ENCODE results near the gene LPP.
"Not testable (repeated sequence)": the region's sequence is repeated elsewhere in the genome, so short reads cannot be mapped to it uniquely, and the experiment has no call there.

Gene LPP

DNA sequence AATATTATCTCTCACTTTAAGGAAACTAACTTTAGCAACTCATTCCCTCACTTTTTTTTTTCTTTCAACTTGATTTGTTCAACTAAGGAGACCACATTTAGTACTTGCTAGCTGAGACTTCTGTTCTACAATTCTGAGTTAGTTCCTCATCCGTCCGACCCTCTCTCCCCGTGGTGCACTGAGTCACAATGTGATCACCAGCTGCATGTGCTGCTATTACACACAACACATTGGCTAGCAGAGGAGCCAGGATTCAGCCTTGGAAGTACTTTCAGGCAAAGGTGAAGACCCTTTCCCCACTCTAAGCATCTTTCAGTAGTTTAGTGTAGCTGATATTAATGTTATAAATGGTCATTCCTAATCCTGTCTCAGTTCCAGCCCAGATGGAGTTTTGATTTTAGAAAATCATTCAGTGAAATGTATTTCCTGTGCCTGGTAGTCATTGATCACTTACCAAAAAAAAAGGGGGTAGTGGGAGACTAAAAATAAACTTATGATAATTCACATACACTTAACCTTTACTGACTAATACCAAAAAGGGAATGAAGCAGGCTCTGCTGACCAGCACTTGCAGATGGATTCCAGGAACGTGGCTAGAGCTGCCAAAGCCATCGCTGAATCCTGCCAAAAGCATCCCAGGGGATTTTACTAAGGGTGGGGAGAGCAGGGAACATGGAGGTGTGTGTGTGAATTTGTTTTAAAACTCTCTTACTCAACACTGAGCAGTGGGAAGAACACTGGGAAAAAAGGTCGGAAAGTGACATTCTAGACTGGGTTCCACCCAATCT, 424.8 kb downstream of the LPP start:
- DNase-seq, result no peak

GRCh38 chr3:188580223-188580622, 426.3 kb downstream of the LPP start:
- DNase-seq, result no peak

GRCh38 chr3:188580659-188581058, 426.7 kb downstream of the LPP start:
- no peak for DNase-seq

DNA sequence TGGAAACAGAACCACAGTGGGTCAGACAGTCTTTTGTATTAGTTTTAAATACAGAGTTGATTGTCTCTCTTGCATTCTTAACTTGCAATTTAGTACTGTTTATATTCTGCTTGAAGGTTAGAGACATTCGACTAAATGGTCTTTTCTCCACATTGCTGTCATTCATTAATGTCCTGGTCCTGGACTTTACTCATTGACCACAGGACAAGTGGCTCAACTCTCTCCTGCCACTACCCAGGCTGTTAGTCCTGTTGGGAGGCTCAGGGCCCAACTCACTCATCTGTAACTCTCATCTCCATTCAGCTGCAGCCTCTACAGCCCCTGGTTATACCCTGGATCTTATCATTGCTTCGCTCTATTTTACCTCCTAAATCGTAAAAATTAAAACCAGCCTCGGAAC, 427.4 kb downstream of the LPP start:
- DNase-seq, result no peak

DNA sequence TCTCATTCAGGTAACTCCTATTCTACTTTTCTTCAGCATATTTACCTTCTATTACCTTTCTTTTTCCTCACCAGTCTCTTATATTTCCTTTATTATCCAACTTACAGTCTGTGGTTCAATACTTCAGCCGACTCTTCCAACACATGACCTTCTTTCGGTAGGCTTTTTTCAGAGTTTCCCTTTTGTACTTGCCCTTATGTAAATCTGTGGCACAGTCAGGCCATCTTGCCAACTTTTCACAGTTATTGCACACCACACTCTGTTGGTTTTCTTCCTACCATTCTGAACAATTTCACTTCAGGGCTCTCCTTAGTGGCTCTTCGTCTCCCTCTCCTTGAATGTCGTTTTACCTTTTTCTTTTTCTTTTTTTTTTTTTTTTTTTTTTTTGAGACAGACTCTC, 427.8 kb downstream of the LPP start:
- no peak for DNase-seq

GRCh38 chr3:188583341-188584161, 429.6 kb downstream of the LPP start:
- no peak for DNase-seq

GRCh38 chr3:188584162-188584529, 430.2 kb downstream of the LPP start:
- DNase-seq, result no peak

GRCh38 chr3:188584958-188585689, 431.2 kb downstream of the LPP start:
- DNase-seq, result no peak

GRCh38 chr3:188589071-188589470, 435.1 kb downstream of the LPP start:
- no peak for DNase-seq

DNA sequence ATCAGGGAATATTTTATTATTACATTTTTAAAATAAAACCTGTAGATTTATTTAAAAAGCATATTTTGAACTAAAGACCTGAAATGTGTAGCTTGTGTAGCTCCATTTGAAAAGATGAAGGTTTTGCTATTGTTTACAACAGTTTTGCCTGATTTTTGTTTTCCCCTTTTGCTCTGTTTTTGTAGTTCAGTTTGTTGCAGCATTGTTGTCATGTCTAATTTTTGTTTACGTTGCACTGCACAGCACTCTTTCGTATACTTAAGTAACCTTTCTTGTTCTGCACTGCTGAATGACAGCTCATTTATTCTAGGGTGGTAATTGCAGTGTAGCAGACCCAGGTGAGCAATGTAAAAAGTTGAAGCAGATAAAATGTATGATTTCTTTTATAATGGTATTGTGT, 435.8 kb downstream of the LPP start:
- no peak for DNase-seq

DNA sequence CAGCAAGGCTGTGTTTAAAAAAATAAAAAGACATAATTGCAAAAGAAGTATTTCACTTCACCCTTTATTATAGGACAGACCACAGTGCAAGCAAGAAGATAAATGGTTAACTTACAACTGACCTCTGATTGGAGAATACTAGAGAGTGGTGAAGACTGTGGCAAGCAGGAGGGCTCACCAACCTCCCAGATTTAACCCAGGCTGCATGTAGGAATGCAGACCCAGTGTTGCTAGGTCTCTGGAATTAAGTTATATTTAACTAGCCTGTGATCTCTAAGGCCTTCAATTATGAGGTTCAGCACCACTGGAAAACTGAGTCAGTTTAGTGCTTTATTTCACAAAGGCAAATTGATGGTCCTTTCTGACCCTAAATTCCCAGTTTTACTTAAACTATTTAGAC, 436.6 kb downstream of the LPP start:
- no peak for DNase-seq

GRCh38 chr3:188594139-188594538, 440.2 kb downstream of the LPP start:
- no peak for DNase-seq

DNA sequence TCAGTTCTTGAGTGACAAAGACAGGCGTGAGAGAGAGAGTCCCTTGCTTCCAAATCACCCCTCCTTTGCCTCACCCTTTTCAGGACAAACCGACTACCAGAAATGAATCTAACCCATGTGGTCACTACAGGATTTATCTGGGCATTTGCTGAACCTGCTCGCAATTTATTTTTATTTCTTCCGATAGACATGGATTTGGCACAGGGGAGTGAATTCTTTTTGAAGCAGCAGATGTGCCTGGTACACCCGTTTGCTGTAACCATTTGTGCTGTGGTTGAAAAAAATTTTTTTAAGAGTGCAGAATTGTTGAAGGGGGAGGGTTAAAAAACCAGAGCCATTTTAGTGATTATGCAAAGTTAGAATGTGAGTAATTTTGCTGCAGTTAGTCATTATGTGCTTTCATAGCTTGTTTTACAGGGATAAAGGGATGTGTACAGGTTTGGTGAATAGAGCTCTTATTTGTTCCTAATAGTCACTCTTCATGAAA, 442.0 kb downstream of the LPP start:
- DNase-seq, result no peak

DNA sequence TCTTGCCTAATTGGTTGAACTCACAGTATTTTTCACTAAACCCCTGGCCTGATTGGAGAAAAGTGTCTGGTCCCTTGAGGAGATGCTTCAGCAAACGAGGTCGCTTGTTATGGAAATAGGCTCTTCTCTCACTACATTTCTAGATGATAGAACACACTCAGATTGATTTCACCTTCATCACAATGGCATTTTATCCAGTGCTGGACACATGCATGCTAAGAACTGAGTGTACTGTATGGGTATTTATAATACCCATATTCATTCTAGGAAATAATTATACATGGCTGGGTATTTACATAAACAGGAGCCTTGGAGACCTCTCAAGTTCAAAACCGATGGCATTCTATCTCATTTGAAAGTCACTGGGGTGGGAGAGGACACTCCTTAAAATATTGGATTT, 444.9 kb downstream of the LPP start:
- DNase-seq, result no peak

- DNase-seq, result no peak
Measured at GRCh38 chr3:188602111-188602510, 448.2 kb downstream of the LPP start.

DNA sequence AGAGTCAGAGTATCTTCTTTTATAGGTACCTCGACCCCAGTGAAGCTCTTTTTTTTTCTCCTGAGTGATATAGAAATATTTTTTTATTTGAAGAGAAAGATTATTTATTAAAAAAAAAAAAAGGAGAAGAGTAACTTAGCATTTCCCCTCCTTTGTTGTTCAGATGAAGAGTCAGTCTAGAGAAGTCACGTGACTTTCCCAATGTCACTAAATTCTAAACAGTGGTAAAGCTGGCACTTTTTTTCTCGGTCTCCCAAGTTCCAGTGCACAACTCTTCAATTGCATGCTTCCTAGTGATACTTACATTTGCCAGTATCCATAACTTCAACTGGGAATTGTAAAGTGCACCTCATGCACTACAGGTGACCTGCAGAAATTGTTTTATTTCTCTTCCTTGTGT, 448.7 kb downstream of the LPP start:
- DNase-seq, result no peak

- DNase-seq, result no peak
Measured at GRCh38 chr3:188604651-188605050, 450.7 kb downstream of the LPP start.

- DNase-seq, result no peak
Measured at GRCh38 chr3:188605231-188605630, 451.3 kb downstream of the LPP start.

- DNase-seq, result no peak
Measured at GRCh38 chr3:188605905-188606304, 451.9 kb downstream of the LPP start.

DNA sequence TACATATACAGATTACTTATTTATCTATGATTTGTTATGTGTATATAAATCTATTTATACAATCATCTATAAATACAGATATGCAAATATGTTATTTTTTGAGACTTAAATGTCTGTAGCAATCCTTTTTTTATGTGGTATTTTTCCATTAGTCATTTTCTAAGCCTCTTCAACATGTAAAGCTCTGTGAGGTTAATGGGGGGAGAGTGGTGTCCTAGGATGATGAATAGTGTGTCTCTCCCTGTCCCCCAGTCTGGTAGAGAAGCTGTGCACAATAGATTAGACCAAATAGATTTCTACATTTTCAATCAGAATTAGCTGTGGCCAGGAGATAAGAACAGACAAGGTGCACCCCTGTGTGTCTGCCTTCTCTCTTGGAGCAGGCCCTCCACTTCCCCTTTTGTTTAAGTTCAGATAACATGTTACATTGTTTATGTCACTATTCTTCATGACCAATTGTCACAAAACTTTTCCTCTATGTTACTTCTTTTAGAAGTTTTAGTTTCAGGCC, 453.9 kb downstream of the LPP start:
- no peak for DNase-seq

- no peak for DNase-seq
Measured at GRCh38 chr3:188608401-188608800, 454.4 kb downstream of the LPP start.

- not testable (repeated sequence) for DNase-seq
Measured at GRCh38 chr3:188613721-188614120, 459.8 kb downstream of the LPP start.

DNA sequence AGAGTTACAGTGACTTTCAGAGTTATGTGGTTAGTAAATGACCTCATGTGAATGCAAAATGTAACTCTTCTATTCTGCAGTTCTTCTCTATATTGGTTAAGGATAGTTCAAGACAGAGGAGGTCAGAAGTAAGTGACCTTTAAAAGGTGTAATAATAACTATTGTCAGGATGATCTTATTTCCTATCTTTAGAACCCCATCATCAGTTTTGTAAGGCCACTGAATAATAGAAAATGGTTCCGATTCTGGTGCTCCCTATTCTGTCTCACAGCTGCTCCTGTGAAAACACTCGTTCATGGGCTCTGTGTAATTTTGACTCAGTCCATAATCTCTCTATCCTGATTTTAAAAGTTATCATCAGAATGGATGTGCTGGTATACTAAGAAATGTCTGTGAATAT, 463.3 kb downstream of the LPP start:
- no peak for DNase-seq
